Skeletal muscle tissue (tissue), 4 donors: ENCODE measurements around the gene PROSER3. TPM values are rescaled to one million over a fixed set of nuclear protein-coding genes. Genes with fewer than 3 reads are reported as not detected.
"Not testable (repeated sequence)": the region's sequence is repeated elsewhere in the genome, so short reads cannot be mapped to it uniquely, and the experiment has no call there.

Experiments used
- H3K27ac ChIP-seq: one replicate; pipeline ENCODE4 v1.7.0; 2013; ENCODE audit warnings: mild to moderate bottlenecking, low read depth, low read length, inconsistent platforms
- H3K27me3 ChIP-seq, 3 donors: one replicate each; pipeline ENCODE4 v1.7.0; 2013; ENCODE audit warnings: low read length in 3 of 3; ENCODE audit not compliant: control insufficient read depth in 3 of 3, insufficient read depth in 3 of 3
- H3K36me3 ChIP-seq, 3 donors: one replicate each; pipeline ENCODE4 v1.7.0; 2013; ENCODE audit warnings: low read length in 3 of 3; ENCODE audit not compliant: control insufficient read depth in 3 of 3, insufficient read depth in 3 of 3
- H3K4me1 ChIP-seq, 3 donors: one replicate each; pipeline ENCODE4 v1.7.0; 2013; ENCODE audit warnings: low read length in 3 of 3, mild to moderate bottlenecking in 3 of 3; ENCODE audit not compliant: control insufficient read depth in 3 of 3, insufficient read depth in 3 of 3
- H3K4me3 ChIP-seq, 3 donors: one replicate each; pipeline ENCODE4 v1.7.0; 2013; ENCODE audit warnings: low read length in 3 of 3
- H3K9ac ChIP-seq, 3 donors: one replicate each; pipeline ENCODE4 v1.7.0; 2013; ENCODE audit warnings: low read length in 3 of 3, mild to moderate bottlenecking in 3 of 3, moderate library complexity in 2 of 3, low read depth in 1 of 3
- H3K9me3 ChIP-seq, 3 donors: one replicate each; pipeline ENCODE4 v1.7.0; 2013; ENCODE audit warnings: low read length in 3 of 3; ENCODE audit not compliant: control insufficient read depth in 3 of 3
- total RNA-seq: library from RNA; depleted of rRNA; stranded (reverse); fragments of >200 nt; gene quantifications from one replicate; pipeline ENCODE4 v1.2.3, GENCODE V29; 2014
- donor health status: Osteomylitis.

The PROSER3 gene
- total RNA-seq, 1 donor from 2014 or later, result 1.0 TPM

DNA sequence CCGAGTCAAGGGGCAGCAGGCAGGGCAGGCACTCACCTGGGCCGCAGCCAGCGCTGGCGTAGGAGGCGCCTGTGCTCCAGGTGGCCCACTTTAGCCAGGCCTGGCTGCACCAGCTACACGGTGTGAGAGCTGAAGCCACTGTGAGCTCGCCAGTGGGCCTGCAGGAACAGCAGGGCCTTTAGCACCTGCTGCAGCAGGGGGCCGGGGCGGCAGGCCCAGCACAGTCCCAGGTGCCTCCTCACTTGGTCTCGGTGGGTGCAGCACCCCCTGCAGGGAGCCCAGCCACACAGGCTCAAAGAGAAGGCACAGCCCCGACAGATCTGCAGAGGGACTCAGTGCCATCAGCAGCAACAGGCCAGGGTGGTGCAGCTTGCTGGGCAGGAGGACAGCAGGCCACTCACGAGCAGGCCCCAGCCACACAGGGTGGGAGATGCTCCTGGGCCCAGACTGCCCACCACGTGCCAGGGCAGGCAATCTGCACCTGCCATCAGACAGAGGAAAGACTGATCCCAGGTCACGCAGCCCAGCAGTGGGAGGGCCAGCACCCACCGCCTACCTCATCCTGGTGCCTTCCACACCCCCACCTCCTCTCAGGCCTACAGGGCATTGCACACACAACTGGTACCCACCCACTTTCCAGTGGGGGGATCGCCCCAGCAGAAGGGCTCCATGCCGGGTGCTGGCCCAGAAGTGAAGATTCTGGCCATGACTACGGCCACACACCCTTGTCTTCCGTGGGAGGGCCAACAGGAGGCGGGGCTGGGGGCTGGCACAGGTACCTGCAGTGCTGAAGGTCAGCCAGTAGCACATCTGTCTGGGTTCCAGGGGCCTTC, 33.2 kb downstream of the PROSER3 start:
- H3K4me3 ChIP-seq, result no peak overlapping the region
- no peaks in the 10 kb centered on the region for H3K4me1 ChIP-seq
- no peak overlapping the region for H3K9ac ChIP-seq
- H3K9me3 ChIP-seq, result no peaks in the 10 kb centered on the region
- H3K27me3 ChIP-seq, result peaks cover 0 to 4% (median 3%) of the 10 kb centered on the region in 3 donors
- peaks cover 0 to under 1% (median 0%) of the 10 kb centered on the region in 3 donors for H3K36me3 ChIP-seq
- no peak overlapping the region for H3K27ac ChIP-seq

DNA sequence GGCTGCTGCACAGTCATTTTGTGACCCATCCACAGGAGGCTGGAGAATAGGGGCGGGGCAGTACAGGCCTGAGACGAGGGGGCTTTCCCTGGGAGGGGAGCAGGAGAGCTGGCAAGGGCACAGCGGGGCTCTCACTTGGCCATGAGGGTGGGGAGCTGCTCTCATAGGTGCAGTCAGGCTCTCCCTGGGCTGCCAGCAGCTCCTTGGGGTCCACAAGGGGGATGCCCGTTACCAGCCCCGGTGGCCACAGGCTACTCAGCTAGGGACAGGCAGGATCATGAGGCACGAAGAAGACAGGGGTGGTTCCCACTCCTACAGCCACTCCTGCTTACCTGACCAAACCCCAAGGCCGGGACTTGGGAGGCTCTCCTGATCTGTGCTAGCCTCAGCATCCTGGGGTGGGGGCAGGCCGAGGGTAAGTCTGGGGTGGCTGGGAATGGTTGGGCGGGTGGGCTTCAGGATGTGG, 33.9 kb downstream of the PROSER3 start:
- no peaks in the 10 kb centered on the region for H3K9me3 ChIP-seq
- no peak overlapping the region for H3K4me3 ChIP-seq
- no peaks in the 10 kb centered on the region for H3K36me3 ChIP-seq
- no peaks in the 10 kb centered on the region for H3K4me1 ChIP-seq
- peaks cover 5 to 11% (median 9%) of the 10 kb centered on the region in 3 donors for H3K27me3 ChIP-seq
- H3K9ac ChIP-seq, result no peak overlapping the region
- no peak overlapping the region for H3K27ac ChIP-seq

DNA sequence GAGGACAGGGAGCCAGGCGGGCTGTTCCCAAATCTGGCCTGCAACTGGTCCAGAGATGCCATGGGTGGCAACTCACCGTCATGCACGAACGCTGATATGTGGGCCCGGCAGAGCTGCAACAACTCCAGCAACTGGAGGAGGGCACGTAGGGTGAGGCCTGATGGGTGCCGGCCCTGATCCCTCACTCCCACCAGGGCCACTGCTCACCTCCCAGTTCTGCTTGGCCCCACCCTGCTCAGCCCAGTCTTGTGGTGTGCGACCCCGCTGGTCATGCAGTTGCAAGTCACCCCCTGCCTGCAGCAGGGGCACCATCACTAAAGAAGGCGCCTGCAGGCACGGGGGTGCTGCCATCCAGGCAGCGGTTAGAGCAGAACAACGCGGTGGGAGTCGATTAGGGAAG, 34.3 kb downstream of the PROSER3 start:
- peaks cover 10 to 15% (median 13%) of the 10 kb centered on the region in 3 donors for H3K27me3 ChIP-seq
- H3K9me3 ChIP-seq, result no peaks in the 10 kb centered on the region
- H3K27ac ChIP-seq, result no peak overlapping the region
- H3K36me3 ChIP-seq, result no peaks in the 10 kb centered on the region
- H3K4me3 ChIP-seq, result no peak overlapping the region
- no peak overlapping the region for H3K9ac ChIP-seq
- no peaks in the 10 kb centered on the region for H3K4me1 ChIP-seq

DNA sequence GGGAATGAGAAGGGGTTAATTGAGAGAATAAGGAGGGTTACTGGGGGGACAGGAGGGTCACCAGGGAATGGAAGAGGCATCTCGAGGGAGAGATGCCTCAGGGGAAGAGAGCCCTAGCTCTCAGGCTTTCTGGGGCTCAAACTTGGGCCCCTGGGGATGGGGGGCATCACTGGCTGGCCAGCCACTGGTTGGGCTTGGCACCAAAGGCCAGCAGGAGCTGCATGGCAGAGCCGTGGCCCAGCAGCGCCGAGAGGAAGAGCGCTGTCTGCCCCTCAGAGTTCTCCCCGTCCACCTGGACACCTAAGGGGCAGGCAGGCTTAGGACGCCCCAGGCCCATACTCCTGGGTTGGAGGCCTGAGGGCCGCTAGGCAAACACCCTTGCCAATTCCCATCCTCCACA, 34.9 kb downstream of the PROSER3 start:
- Histone ChIP-seq H3K4me3 (no peak overlapping the region), H3K9ac (no peak overlapping the region), H3K4me1 (no peaks in the 10 kb centered on the region), H3K27ac (no peak overlapping the region), H3K36me3 (no peaks in the 10 kb centered on the region), H3K27me3 (peaks cover 14 to 19% (median 17%) of the 10 kb centered on the region in 3 donors), H3K9me3 (no peaks in the 10 kb centered on the region)

DNA sequence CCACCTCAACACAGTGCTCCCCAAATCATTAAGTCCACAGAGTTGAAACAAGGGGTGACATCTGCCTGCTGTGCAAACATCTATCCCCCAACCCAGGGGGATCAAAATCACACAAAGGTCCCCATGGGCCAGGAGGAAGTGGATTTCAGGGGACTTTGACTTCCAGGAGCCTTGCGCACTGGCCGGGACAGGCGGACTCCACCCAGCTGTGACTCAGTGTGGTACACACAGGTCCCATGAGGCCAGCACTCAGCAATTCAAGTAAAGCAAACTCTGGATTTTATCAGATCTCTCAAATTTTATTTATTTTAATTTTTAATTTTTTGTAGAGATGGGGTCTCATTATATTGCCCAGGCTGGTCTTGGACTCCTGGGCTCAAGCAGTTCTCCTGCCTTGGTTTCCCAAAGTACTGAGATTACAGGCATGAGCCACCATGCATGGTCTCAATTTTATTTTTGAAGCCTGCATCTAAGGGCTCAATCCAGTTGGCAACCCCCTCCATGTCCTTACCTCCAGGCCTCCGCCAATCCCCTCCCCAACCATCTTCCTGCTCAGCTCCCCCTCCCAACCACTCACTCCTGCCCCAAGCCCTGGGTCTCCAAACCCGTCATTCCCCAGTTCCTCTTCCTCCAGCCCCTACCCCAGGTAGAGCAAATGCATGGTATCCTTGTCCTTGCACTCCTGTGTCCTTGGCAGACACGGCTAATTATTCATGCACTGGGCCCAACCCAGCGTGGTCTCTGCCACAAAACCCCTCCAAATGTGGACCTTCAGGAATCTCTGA, 35.6 kb downstream of the PROSER3 start:
- H3K27me3 ChIP-seq, result peaks cover 15 to 22% (median 20%) of the 10 kb centered on the region in 3 donors
- H3K9me3 ChIP-seq, result no peaks in the 10 kb centered on the region
- H3K9ac ChIP-seq, result no peak overlapping the region

DNA sequence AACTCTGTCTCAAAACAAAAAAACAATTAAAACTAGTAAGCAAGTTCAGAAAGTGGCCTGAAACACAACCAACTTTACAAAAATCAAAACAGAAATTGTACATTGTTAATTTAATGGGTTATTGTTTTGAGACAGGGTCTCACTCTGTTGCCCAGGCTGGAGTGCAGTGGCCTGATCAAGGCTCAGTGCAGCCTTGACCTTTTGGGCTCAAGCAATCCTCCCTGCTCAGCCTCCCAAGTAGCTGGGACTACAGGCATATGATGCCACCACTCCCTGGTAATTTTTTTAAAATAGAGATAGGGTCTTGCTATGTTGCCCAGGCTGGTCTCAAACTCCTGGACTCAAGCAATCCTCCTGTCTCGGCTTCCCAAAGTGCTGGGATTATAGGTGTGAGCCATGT, 37.6 kb downstream of the PROSER3 start:
- H3K27me3 ChIP-seq, result peaks cover 20 to 30% (median 29%) of the 10 kb centered on the region in 3 donors

More for the DNA sequence above, 35.6 kb downstream of the PROSER3 start:
- no peak overlapping the region for H3K27ac ChIP-seq
- no peaks in the 10 kb centered on the region for H3K36me3 ChIP-seq
- no peak overlapping the region for H3K4me3 ChIP-seq
- no peaks in the 10 kb centered on the region for H3K4me1 ChIP-seq

DNA sequence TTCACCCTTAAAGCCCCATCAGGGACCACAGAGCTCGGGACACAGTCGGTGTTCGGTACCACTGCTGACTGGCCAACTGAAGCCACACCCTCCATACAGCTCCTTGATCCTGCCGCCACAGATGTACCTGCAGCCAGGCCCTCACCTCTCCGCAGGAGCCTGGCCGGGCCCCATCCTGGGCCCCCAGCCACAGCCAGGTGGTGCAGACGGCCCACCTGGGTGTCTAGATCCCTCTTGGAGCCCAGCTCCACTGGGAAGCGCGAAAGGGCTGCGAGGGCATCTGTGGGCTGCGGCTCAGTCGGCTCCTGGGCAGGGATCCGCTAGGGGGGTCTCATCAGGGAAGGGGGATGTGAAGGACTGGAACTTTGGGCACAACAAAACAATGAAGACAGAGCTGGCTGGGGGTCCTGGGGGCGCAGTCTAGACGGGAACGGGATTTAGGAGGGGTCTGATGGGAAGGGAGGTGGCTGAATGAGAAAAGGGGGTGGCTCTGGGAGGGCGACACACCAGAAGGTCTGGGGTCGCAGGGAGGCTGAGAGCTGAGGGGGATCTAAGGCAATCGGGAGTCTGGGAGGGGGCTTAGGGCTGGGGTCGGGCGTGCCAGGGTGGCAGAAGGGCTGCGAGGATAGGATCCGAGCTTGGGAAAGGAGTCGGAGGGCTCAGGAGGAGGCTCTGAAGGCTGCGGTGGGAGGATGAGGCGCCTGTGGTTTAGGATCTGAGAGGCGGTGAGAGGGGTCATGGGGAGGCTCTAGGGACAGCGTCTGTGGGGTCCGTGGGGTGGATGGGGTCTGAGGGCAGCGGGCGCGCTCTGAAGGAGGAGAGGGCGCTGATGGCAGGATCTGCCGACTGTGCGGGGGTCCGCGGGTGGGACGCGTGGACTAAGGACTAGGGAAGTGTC, 38.9 kb downstream of the PROSER3 start:
- H3K4me3 ChIP-seq, result no peak overlapping the region
- H3K4me1 ChIP-seq, result no peaks in the 10 kb centered on the region
- H3K9me3 ChIP-seq, result no peaks in the 10 kb centered on the region
- H3K27ac ChIP-seq, result no peak overlapping the region
- H3K36me3 ChIP-seq, result no peaks in the 10 kb centered on the region
- H3K27me3 ChIP-seq, result peaks cover 20 to 30% (median 29%) of the 10 kb centered on the region in 3 donors
- no peak overlapping the region for H3K9ac ChIP-seq

More for the DNA sequence above, 37.6 kb downstream of the PROSER3 start:
- H3K27ac ChIP-seq, H3K9me3 ChIP-seq, H3K9ac ChIP-seq, H3K36me3 ChIP-seq, H3K4me1 ChIP-seq, H3K4me3 ChIP-seq: not testable (repeated sequence)

DNA sequence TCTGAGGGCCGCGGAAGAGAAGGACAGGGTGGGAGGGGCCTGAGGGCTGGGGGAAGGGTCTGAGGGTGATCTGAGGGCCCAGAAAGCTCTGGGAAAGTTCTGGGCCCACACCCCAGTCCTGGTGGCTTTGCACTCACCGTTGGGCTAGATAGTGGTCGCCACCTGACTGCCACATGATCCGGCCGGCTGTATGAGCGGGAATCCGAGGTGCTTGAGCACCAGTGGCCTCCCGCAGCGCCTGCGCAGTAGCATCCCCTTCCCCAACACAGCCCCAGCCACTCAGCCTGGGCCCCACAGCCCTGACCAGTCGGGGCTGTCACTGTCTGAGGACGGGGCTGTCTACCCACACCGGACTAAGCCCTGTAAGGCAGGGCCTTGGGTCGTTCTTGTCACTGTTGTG, 39.7 kb downstream of the PROSER3 start:
- Histone ChIP-seq H3K9ac (no peak overlapping the region), H3K9me3 (no peaks in the 10 kb centered on the region), H3K27ac (no peak overlapping the region), H3K27me3 (peaks cover 20 to 33% (median 29%) of the 10 kb centered on the region in 3 donors), H3K4me1 (no peaks in the 10 kb centered on the region), H3K4me3 (no peak overlapping the region), H3K36me3 (no peaks in the 10 kb centered on the region)

DNA sequence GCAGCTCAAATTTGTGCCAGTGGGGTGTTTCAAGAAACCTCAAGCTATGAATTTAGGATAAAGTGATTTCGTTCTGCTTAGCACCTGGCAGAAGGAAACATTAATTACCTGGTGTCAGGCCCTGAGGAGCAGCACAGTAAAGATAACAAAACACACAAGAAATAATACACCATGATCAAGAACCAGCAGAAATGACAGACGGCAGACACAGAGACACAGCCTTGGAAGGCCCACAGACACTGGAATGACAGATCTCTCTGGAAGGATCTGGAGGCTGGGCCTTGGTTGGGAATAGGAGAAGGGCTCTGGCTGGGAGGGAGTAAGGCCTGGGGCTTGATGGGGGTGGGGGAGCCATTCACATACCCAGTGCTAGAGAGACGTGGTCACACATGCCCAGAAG, 43.9 kb downstream of the PROSER3 start:
- Histone ChIP-seq H3K9ac (no peak overlapping the region), H3K27ac (no peak overlapping the region), H3K27me3 (peaks cover 15 to 23% (median 23%) of the 10 kb centered on the region in 3 donors), H3K4me3 (no peak overlapping the region), H3K4me1 (no peaks in the 10 kb centered on the region), H3K9me3 (no peaks in the 10 kb centered on the region), H3K36me3 (no peaks in the 10 kb centered on the region)
